Psoas muscle (tissue), 8 donors: ENCODE results near the gene CCDC152. TPM values are rescaled to one million over a fixed set of nuclear protein-coding genes. Genes with fewer than 3 reads are reported as not detected.

Experiments used
- ATAC-seq, 4 donors: fragments of 200-7000 bp; cut with Tn5 transposase; one replicate each; pipeline ENCODE4 v1.9.1; 2020; ENCODE audit warnings: moderate library complexity in 3 of 4, mild to moderate bottlenecking in 2 of 4
- DNase-seq, 2 donors: peaks; one replicate each; pipeline ENCODE4 v3.0.0-alpha.2; 2020
- H3K27ac ChIP-seq: fragments of 200-600 bp; one replicate; pipeline ENCODE4 v1.8.0; 2022
- H3K27me3 ChIP-seq, 3 donors: fragments of 200-600 bp in 1 of 3; one replicate each; pipeline versions ENCODE4 v1.6.1 to v1.8.0; 2013 to 2022; ENCODE audit warnings: low read length in 2 of 3, mild to moderate bottlenecking in 2 of 3, moderate library complexity in 1 of 3; ENCODE audit not compliant: insufficient read depth in 3 of 3
- H3K36me3 ChIP-seq, 2 donors: fragments of 200-600 bp in 1 of 2; one replicate each; pipeline versions ENCODE4 v1.6.1 to v1.8.0; 2013 to 2022; ENCODE audit warnings: low read depth in 1 of 2, mild to moderate bottlenecking in 1 of 2, moderate library complexity in 1 of 2; ENCODE audit not compliant: insufficient read depth in 1 of 2
- H3K4me1 ChIP-seq: fragments of 200-600 bp; one replicate; pipeline ENCODE4 v1.8.0; 2022
- H3K4me3 ChIP-seq: fragments of 200-600 bp; one replicate; pipeline ENCODE4 v1.8.0; 2022; ENCODE audit warnings: mild to moderate bottlenecking
- H3K9me3 ChIP-seq: fragments of 200-600 bp; one replicate; pipeline ENCODE4 v1.8.0; 2022
- CTCF ChIP-seq: fragments of 200-600 bp; IDR thresholded peaks from one replicate; pipeline ENCODE4 v1.8.0; 2022; ENCODE audit warnings: antibody characterized with exemption
- WGBS, 3 donors: extraction: QIAGEN DNeasy Blood & Tissue Kit; methylation state at CpG; one replicate each; pipeline versions ENCODE4 v1.1.6 to v1.1.7; 2013; 5-methylcytosine and 5-hydroxymethylcytosine counted together
- intact Hi-C, 2 donors: fragments of 100-400 bp; cut with DNase I; formaldehyde crosslinking; loops; one replicate each; pipeline versions ENCODE4 v1.11.0 to v1.14.2; 2022
- polyA plus RNA-seq, 3 donors: library from polyadenylated mRNA; stranded (reverse); fragments of 200-250 nt; gene quantifications; one replicate each; pipeline ENCODE4 v1.2.3, GENCODE V29; 2013
- total RNA-seq, 4 donors: library from RNA; stranded (reverse); fragmentation: NEBNext Ultra II Directional in 2 of 4; extraction: Animal tissue kit (Norgen Biotek cat#: 25700) in 2 of 4; gene quantifications; one replicate each; pipeline versions ENCODE4 v1.2.1 to v1.2.4, GENCODE V29; 2021 to 2023
- donor health status: healthy with polysubstance abuse.
- donor health status: DM: no; HTN: no; CAD: no; lungs with moderate emphysema.
- donor health status: Bipolar disorder and iron deficiency.
- donor health status: healthy.
- donor health status: DM: yes; HTN: yes; CAD: no.
- donor health status: DM: no; HTN: no; CAD: no.
- donor health status: DM: no; HTN: no; CAD: no.
- donor health status: DM: yes; HTN: yes; CAD: no.

CCDC152 gene
- total and polyA plus RNA-seq, 7 donors = 0.21 to 0.88 (median 0.54) TPM

DNA sequence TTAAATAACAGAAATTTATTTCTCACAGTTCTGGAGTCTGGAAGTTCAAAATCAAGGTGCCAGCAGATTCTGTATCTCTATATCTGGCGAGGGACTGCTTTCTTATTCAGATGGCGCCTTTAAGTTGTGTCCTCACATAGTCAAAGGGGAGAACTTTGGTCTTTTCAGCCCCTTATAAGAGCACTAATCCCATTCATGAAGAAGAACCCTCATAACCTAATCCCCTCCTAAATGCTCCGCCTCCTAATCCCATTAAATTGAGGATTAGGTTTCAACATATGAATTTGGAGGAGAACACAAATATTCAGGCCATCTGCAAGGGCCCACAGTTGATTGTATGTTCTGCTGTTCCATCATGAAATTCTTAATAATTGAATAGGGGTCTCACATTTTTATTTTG lies 10.8 kb upstream of the CCDC152 start:
- intact Hi-C loops = no loop called here
- no peak for ATAC-seq
- no peaks in the 10 kb centered on the region for H3K27me3 ChIP-seq
- 93 to 97% (median 97%) methylated on average over 3 of the region's 3 CpGs for WGBS, 3 donors
- no peaks in the 10 kb centered on the region for H3K4me1 ChIP-seq
- H3K9me3 ChIP-seq = no peaks in the 10 kb centered on the region
- H3K36me3 ChIP-seq = no peaks in the 10 kb centered on the region
- no peak for DNase-seq
- no peak overlapping the region for H3K27ac ChIP-seq
- H3K4me3 ChIP-seq = no peak overlapping the region
- TF ChIP-seq CTCF = no peak

DNA sequence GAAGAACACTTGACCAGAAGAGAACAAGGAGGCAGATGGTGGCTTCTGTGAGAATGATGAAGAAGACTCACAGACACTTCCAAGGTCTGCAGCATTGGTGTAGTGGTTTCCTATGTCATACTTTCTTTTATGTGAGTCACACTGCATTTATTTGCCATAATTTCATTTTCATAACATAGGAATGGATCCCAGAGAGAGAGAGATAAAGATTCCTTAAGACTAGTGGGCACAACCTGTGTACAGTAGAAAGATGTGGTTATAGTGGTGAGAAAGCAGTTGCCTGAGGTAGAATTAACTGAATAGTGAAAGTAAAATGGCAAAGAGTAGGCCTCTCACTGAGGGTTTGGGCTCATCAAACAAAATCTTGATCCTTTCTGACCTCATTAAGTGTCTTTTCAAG lies 7.6 kb upstream of the CCDC152 start:
- H3K9me3 ChIP-seq = no peaks in the 10 kb centered on the region
- TF ChIP-seq CTCF = no peak
- no peak overlapping the region for H3K27ac ChIP-seq
- no peaks in the 10 kb centered on the region for H3K27me3 ChIP-seq
- H3K36me3 ChIP-seq = no peaks in the 10 kb centered on the region
- H3K4me3 ChIP-seq = no peak overlapping the region
- no peak for DNase-seq
- H3K4me1 ChIP-seq = no peaks in the 10 kb centered on the region
- intact Hi-C loops = no loop called here
- ATAC-seq = no peak

DNA sequence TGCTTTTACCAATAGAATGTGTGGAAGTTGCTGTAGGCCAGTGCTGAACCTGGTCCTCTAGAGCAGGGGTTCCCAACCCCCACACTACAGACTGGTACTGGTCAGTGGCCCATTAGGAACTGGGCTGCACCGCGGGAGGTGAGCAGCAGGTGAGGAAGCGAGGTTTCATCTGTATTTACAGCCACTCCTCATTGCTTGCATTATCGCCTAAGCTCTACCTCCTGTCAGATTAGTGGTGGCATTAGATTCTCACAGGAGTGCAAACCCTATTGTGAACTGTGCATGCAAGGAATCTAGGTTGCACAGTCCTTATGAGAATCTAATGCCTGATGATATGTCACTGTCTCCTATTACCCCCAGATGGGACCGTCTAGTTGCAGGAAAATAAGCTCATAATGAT lies 6.1 kb upstream of the CCDC152 start:
- intact Hi-C loops = no loop called here
- 94 to 97% (median 95%) methylated on average over 5 of the region's 5 CpGs for WGBS, 3 donors
- Histone ChIP-seq H3K27ac (no peak overlapping the region), H3K4me1 (no peaks in the 10 kb centered on the region), H3K4me3 (no peak overlapping the region), H3K27me3 (no peaks in the 10 kb centered on the region), H3K36me3 (no peaks in the 10 kb centered on the region), H3K9me3 (no peaks in the 10 kb centered on the region)
- no peak for DNase-seq
- no peak for TF ChIP-seq CTCF
- no peak for ATAC-seq

DNA sequence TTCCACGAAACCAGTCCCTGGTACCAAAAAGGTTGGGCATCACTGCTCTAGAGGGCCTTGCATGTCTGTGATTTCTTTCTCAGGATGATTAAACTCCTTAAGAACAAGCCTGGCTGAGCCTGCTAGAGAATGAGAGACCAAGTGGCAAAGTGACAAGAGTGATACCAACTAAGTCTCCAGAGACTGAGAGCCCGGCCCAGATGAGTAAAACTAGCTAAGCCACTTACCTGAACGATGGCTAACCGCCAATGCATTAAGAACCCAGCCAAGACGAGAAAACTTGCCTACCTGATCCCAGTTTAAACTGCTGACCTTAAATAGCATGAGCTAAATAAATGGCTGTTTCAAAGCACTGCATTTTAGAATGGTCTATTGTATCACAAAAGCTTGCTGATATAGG lies 5.6 kb upstream of the CCDC152 start:
- no peak for TF ChIP-seq CTCF
- intact Hi-C loops = no loop called here
- DNase-seq (no peak), ATAC-seq (no peak)
- H3K4me1 ChIP-seq = no peaks in the 10 kb centered on the region
- H3K27ac ChIP-seq = no peak overlapping the region
- H3K4me3 ChIP-seq = no peak overlapping the region
- no peaks in the 10 kb centered on the region for H3K27me3 ChIP-seq
- 68 to 82% (median 79%) methylated on average over 5 of the region's 5 CpGs for WGBS, 3 donors
- no peaks in the 10 kb centered on the region for H3K9me3 ChIP-seq
- H3K36me3 ChIP-seq = no peaks in the 10 kb centered on the region

- H3K27ac ChIP-seq = no peak overlapping the region
- peaks cover 4% of the 10 kb centered on the region for H3K4me1 ChIP-seq
- H3K9me3 ChIP-seq = no peaks in the 10 kb centered on the region
- intact Hi-C loops = no loop called here
- WGBS, 3 donors = 90 to 94% (median 92%) methylated on average over 3 of the region's 3 CpGs
- H3K4me3 ChIP-seq = no peak overlapping the region
- H3K36me3 ChIP-seq = no peaks in the 10 kb centered on the region
- DNase-seq (no peak), ATAC-seq (no peak)
- H3K27me3 ChIP-seq = no peaks in the 10 kb centered on the region
- TF ChIP-seq CTCF = no peak
These were observed 3.5 kb upstream of the CCDC152 start for GRCh38 chr5:42753099-42753498.
